PC-9 (cell line): ENCODE measurements around the gene ARHGEF39. TPM values are rescaled to one million over a fixed set of nuclear protein-coding genes. Genes with fewer than 3 reads are reported as not detected.
"Not testable (repeated sequence)": the region's sequence is repeated elsewhere in the genome, so short reads cannot be mapped to it uniquely, and the experiment has no call there.

Experiments
- BruUV-seq: library from RNA; stranded (reverse); fragments of 400-500 nt; replicated peaks from 2 replicates; lab custom pipeline; 2021; lab: Mats Ljungman, UMichigan
- CTCF ChIA-PET: fragments of 300-600 bp; sonication (Branson Sonifier 250); formaldehyde crosslinking; loops from one replicate; lab custom pipeline; 2022; ENCODE audit warnings: antibody characterized with exemption; lab: Charles Lee
- POLR2A ChIA-PET: fragments of 300-600 bp; sonication (Branson Sonifier 250); formaldehyde crosslinking; loops from one replicate; lab custom pipeline; 2022; ENCODE audit warnings: antibody characterized with exemption; ENCODE audit not compliant: unreplicated experiment; lab: Charles Lee
- DNase-seq, 2 experiments: peaks; one replicate each; pipeline versions ENCODE4 v3.0.0 to v3.0.0-alpha.2; 2015 to 2022; ENCODE audit warnings: mixed read lengths in 1 of 2
- H2AFZ ChIP-seq: fragments of 200-600 bp; sonication (generic); 2 replicates; pipeline ENCODE4 v1.8.1; 2017; ENCODE audit warnings: antibody characterized with exemption
- H3F3A ChIP-seq: fragments of 200-600 bp; sonication (generic); 2 replicates; pipeline ENCODE4 v1.8.1; 2017; ENCODE audit warnings: antibody characterized with exemption, mild to moderate bottlenecking, low read depth; ENCODE audit not compliant: insufficient read depth
- H3K27ac ChIP-seq: fragments of 200-600 bp; sonication (generic); 2 replicates; pipeline ENCODE4 v1.6.1; 2016; ENCODE audit warnings: mixed run types
- H3K27me3 ChIP-seq: fragments of 200-600 bp; sonication (generic); 2 replicates; pipeline ENCODE4 v1.6.1; 2016; ENCODE audit warnings: low read depth, mixed run types; ENCODE audit not compliant: insufficient read depth
- H3K36me3 ChIP-seq: fragments of 200-600 bp; sonication (generic); 2 replicates; pipeline ENCODE4 v1.6.1; 2016; ENCODE audit warnings: low read depth, mixed run types
- H3K4me1 ChIP-seq: fragments of 200-600 bp; sonication (generic); replicated peaks from 2 replicates; pipeline ENCODE4 v1.6.1; 2016; ENCODE audit warnings: mixed run types; ENCODE audit not compliant: insufficient read depth
- H3K4me2 ChIP-seq: fragments of 200-600 bp; sonication (generic); 2 replicates; pipeline ENCODE4 v1.6.1; 2017; ENCODE audit warnings: mixed run types
- H3K4me3 ChIP-seq: fragments of 200-600 bp; sonication (generic); 2 replicates; pipeline ENCODE4 v1.6.1; 2016; ENCODE audit warnings: mixed run types
- H3K79me2 ChIP-seq: fragments of 200-600 bp; sonication (generic); 2 replicates; pipeline ENCODE4 v1.6.1; 2017; ENCODE audit warnings: low read depth, mixed run types
- H3K9me2 ChIP-seq: fragments of 200-600 bp; sonication (generic); 2 replicates; pipeline ENCODE4 v1.8.1; 2017; ENCODE audit warnings: mild to moderate bottlenecking; ENCODE audit not compliant: insufficient read depth
- H3K9me3 ChIP-seq: fragments of 200-600 bp; sonication (generic); 2 replicates; pipeline ENCODE4 v1.8.1; 2016; ENCODE audit warnings: low read depth; ENCODE audit not compliant: insufficient read depth
- H4K20me1 ChIP-seq: fragments of 200-600 bp; sonication (generic); 2 replicates; pipeline ENCODE4 v1.8.1; 2017; ENCODE audit not compliant: insufficient read depth
- CTCF ChIP-seq: fragments of 200-600 bp; sonication (generic); conservative IDR thresholded peaks from 2 replicates; pipeline ENCODE4 v1.6.1; 2017; ENCODE audit warnings: mixed run types, antibody characterized with exemption, mild to moderate bottlenecking, moderate library complexity
- EZH2 ChIP-seq: fragments of 200-600 bp; sonication (generic); IDR thresholded peaks from 2 replicates; pipeline ENCODE4 v1.8.0; 2017; ENCODE audit warnings: antibody characterized with exemption, low read depth
- intact Hi-C: fragments of 100-400 bp; cut with micrococcal nuclease; formaldehyde crosslinking; loops from one replicate; pipeline ENCODE4 v1.10.0; 2022; ENCODE audit not compliant: unreplicated experiment
- total RNA-seq: library from RNA; stranded (reverse); gene quantifications from 2 replicates; pipeline ENCODE4 v1.2.3, GENCODE V29; 2021

ARHGEF39 gene
- total RNA-seq, 1 experiment from 2014 or later, result 15.6 TPM

- Histone ChIP-seq H4K20me1 (no peaks in the 10 kb centered on the region), H3K4me2 (no peak overlapping the region), H3K36me3 (no peaks in the 10 kb centered on the region), H3K27me3 (no peaks in the 10 kb centered on the region), H3K27ac (no peak overlapping the region), H3K79me2 (no peaks in the 10 kb centered on the region), H2AFZ (no peak overlapping the region), H3K4me1 (no peaks in the 10 kb centered on the region), H3K9me3 (no peaks in the 10 kb centered on the region), H3K4me3 (no peak overlapping the region), H3F3A (no peaks in the 10 kb centered on the region), H3K9me2 (no peaks in the 10 kb centered on the region)
- no peak for DNase-seq
- intact Hi-C loops, result no loop called here
- ChIA-PET CTCF (interaction anchor here (0.6 kb wide), 1 partner anchor 10 kb away, joined by 7 read pairs; no protein-coding TSS in a partner anchor), POLR2A (no interaction called here)
- TF ChIP-seq EZH2 (no peak), CTCF (no peak)
- no TSS peak for BruUV-seq
Observed at GRCh38 chr9:35612843-35613242, 52.2 kb downstream of the ARHGEF39 start.

- DNase-seq, H3F3A ChIP-seq, H4K20me1 ChIP-seq, H3K9me2 ChIP-seq, H3K9me3 ChIP-seq, H3K4me1 ChIP-seq, H2AFZ ChIP-seq, H3K36me3 ChIP-seq, H3K27me3 ChIP-seq, H3K27ac ChIP-seq, BruUV-seq, H3K79me2 ChIP-seq, H3K4me2 ChIP-seq, H3K4me3 ChIP-seq, POLR2A ChIA-PET, intact Hi-C loops, CTCF ChIA-PET: not testable (repeated sequence)
Observed at GRCh38 chr9:35612066-35612465, 52.9 kb downstream of the ARHGEF39 start.

- intact Hi-C loops, result no loop called here
- Histone ChIP-seq H3K4me1 (peaks cover 5% of the 10 kb centered on the region; the same call in 1 of the 2 replicates), H3K36me3 (no peaks in the 10 kb centered on the region), H4K20me1 (no peaks in the 10 kb centered on the region), H3K9me2 (no peaks in the 10 kb centered on the region), H3K4me3 (no peak overlapping the region), H2AFZ (no peak overlapping the region), H3F3A (no peaks in the 10 kb centered on the region), H3K9me3 (no peaks in the 10 kb centered on the region), H3K79me2 (peaks cover under 1% of the 10 kb centered on the region; the same call in 1 of the 2 replicates), H3K27me3 (no peaks in the 10 kb centered on the region), H3K27ac (no peak overlapping the region), H3K4me2 (no peak overlapping the region)
- BruUV-seq, result no TSS peak
- DNase-seq, result peak in 1 of 2 experiments; percentile 2
- no peak for TF ChIP-seq EZH2
- peak; percentile 51 for TF ChIP-seq CTCF
- POLR2A ChIA-PET, result no interaction called here
- CTCF ChIA-PET, result interaction anchor here (0.7 kb wide), 2 partner anchors 100 to 168 kb away, joined by 5 to 9 read pairs; no protein-coding TSS in a partner anchor
Observed at GRCh38 chr9:35611230-35611797, 53.7 kb downstream of the ARHGEF39 start.

GRCh38 chr9:35609820-35610163 lies 55.2 kb downstream of the ARHGEF39 start:
- peaks cover 7% of the 10 kb centered on the region; the same call in 1 of the 2 replicates for H3K4me1 ChIP-seq
- H3K9me2 ChIP-seq, result no peaks in the 10 kb centered on the region
- H3K79me2 ChIP-seq, result peaks cover 7% of the 10 kb centered on the region; the same call in 1 of the 2 replicates
- ChIA-PET CTCF (no interaction called here), POLR2A (no interaction called here)
- peaks cover 1% of the 10 kb centered on the region; the same call in 1 of the 2 replicates for H3F3A ChIP-seq
- no peaks in the 10 kb centered on the region for H3K9me3 ChIP-seq
- no peaks in the 10 kb centered on the region for H3K27me3 ChIP-seq
- H3K36me3 ChIP-seq, result no peaks in the 10 kb centered on the region
- no peak overlapping the region for H3K27ac ChIP-seq
- TF ChIP-seq EZH2 (no peak), CTCF (no peak)
- H3K4me3 ChIP-seq, result no peak overlapping the region
- intact Hi-C loops, result loop anchor here (10.0 kb wide), 1 partner anchor 495 kb away; the partner anchor contains the start of gene ATOSB
- no TSS peak for BruUV-seq
- no peak for DNase-seq
- H2AFZ ChIP-seq, result no peak overlapping the region
- no peak overlapping the region for H3K4me2 ChIP-seq
- no peaks in the 10 kb centered on the region for H4K20me1 ChIP-seq
